HL-60 (cell line): ENCODE results near the gene PDXP.

Source experiments
- CTCF ChIP-seq: IDR thresholded peaks from one replicate; pipeline ENCODE4 v1.5.1; 2011; ENCODE audit warnings: low read length, control low read depth, inconsistent platforms; ENCODE audit not compliant: insufficient read depth
- GABPA ChIP-seq: IDR thresholded peaks from 2 replicates; pipeline ENCODE4 v1.6.1; 2012; ENCODE audit warnings: low read depth
- POLR2AphosphoS5 ChIP-seq: IDR thresholded peaks from 2 replicates; pipeline ENCODE4 v1.6.1; 2012; ENCODE audit warnings: low read depth
- SPI1 ChIP-seq: IDR thresholded peaks from 2 replicates; pipeline ENCODE4 v1.6.1; 2012; ENCODE audit warnings: low read depth, mild to moderate bottlenecking, borderline replicate concordance
- TF ChIP-seq, protein P1 (sequence below): IDR thresholded peaks from 2 replicates; pipeline ENCODE4 v1.6.1; 2012; ENCODE audit warnings: low read depth; ENCODE audit not compliant: insufficient replicate concordance

DNA sequence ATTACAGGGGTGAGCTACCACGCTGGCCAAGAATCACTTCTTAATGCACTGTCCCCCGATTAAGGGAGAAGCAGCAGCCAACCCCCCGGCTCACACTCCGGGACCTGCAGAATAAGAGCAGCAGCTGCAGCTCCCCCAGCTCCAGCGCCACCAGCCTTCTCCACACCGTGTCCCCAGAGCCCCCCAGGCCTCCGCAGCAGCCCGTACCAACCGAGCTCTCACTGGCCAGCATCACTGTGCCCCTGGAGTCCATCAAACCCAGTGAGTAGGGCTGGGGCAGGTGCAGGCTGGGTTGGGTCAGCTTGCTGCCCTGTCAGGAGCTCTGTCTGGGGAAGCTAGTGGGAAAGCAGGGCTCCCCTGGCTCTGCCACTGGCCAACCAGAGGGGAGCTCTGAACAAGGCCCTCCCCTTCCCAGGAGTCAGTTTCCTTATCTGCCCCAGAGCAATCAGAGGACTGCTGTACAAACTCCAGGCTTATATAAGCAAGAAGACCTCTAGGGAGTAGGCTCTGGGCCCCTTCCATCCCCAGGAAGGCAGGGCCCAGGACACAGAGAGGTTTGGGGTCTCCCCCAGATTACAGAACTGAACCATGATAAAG, 27.6 kb upstream of the PDXP start:
- TF ChIP-seq CTCF (no peak), GABPA (no peak), POLR2AphosphoS5 (no peak), SPI1 (no peak)
- TF ChIP-seq, protein P1, sequence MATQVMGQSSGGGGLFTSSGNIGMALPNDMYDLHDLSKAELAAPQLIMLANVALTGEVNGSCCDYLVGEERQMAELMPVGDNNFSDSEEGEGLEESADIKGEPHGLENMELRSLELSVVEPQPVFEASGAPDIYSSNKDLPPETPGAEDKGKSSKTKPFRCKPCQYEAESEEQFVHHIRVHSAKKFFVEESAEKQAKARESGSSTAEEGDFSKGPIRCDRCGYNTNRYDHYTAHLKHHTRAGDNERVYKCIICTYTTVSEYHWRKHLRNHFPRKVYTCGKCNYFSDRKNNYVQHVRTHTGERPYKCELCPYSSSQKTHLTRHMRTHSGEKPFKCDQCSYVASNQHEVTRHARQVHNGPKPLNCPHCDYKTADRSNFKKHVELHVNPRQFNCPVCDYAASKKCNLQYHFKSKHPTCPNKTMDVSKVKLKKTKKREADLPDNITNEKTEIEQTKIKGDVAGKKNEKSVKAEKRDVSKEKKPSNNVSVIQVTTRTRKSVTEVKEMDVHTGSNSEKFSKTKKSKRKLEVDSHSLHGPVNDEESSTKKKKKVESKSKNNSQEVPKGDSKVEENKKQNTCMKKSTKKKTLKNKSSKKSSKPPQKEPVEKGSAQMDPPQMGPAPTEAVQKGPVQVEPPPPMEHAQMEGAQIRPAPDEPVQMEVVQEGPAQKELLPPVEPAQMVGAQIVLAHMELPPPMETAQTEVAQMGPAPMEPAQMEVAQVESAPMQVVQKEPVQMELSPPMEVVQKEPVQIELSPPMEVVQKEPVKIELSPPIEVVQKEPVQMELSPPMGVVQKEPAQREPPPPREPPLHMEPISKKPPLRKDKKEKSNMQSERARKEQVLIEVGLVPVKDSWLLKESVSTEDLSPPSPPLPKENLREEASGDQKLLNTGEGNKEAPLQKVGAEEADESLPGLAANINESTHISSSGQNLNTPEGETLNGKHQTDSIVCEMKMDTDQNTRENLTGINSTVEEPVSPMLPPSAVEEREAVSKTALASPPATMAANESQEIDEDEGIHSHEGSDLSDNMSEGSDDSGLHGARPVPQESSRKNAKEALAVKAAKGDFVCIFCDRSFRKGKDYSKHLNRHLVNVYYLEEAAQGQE = no peak
